Measurements from ENCODE around the gene MGAT4B.

Gene MGAT4B

DNA sequence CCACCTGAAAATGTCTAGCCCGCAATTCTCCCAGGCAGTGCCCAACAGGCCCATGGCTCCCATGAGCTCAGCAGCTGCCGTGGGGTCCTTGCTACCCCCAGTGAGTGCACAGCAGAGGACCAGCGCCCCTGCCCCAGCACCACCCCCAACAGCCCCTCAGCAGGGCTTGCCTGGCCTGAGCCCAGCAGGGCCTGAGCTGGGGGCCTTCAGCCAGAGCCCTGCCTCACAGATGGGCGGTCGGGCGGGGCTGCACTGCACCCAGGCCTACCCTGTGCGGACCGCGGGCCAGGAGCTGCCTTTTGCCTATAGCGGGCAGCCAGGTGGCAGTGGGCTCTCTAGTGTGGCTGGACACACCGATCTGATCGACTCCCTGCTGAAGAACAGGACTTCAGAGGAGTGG lies 32.2 kb downstream of the MGAT4B start:
- H3K4me3 ChIP-seq (ENCODE audit: low read length): no peak overlapping the region
- TF ChIP-seq, protein P1, sequence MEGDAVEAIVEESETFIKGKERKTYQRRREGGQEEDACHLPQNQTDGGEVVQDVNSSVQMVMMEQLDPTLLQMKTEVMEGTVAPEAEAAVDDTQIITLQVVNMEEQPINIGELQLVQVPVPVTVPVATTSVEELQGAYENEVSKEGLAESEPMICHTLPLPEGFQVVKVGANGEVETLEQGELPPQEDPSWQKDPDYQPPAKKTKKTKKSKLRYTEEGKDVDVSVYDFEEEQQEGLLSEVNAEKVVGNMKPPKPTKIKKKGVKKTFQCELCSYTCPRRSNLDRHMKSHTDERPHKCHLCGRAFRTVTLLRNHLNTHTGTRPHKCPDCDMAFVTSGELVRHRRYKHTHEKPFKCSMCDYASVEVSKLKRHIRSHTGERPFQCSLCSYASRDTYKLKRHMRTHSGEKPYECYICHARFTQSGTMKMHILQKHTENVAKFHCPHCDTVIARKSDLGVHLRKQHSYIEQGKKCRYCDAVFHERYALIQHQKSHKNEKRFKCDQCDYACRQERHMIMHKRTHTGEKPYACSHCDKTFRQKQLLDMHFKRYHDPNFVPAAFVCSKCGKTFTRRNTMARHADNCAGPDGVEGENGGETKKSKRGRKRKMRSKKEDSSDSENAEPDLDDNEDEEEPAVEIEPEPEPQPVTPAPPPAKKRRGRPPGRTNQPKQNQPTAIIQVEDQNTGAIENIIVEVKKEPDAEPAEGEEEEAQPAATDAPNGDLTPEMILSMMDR (conservative IDR thresholded peaks at IDR 0.05; ENCODE audit: low read depth, low read length): no peak

DNA sequence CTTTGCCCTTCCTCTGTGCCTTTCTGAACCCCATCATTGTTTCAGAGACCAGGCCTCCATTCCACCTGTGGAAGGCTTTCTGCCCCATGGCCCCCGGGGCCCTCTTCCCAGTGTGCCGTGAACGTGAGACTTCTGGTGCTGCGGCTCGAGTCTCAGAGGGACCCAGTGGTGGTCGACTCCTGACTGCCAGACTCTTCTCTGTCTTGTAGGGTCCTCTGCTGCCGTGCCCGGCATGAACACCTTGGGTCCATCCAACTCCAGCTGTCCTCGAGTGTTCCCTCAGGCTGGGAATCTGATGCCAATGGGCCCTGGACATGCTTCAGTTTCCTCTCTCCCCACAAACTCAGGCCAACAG lies 33.0 kb downstream of the MGAT4B start:
- no peak for DNase-seq (ENCODE audit: low read depth)
- no peak overlapping the region for H3K4me3 ChIP-seq (ENCODE audit: low read length)
- TF ChIP-seq, protein P1 (conservative IDR thresholded peaks at IDR 0.05; ENCODE audit: low read depth, low read length): no peak

More for the DNA sequence above, 32.2 kb downstream of the MGAT4B start:
- DNase-seq (ENCODE audit: low read depth): no peak

DNA sequence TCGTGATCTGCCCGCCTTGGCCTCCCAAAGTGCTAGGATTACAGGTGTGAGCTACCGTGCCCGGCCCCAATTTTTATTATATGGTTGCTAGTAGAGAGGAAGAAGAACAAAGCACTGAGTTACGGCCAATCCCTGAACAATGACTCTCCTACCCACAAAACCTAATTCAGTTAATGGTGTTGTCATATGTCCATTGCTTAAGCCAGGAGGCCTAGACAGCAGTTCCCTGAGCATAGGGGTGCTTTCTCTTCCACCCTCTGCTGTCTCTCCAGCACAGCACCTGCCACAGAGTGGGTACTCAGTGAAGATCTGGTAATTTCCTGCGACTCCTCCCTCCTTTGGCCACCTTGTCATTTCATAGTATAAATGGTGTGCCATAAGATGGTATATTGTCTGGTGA lies 34.3 kb downstream of the MGAT4B start:
- no peak for DNase-seq (ENCODE audit: low read depth)
- TF ChIP-seq, protein P1 (conservative IDR thresholded peaks at IDR 0.05; ENCODE audit: low read depth, low read length): no peak
- H3K4me3 ChIP-seq (ENCODE audit: low read length): no peak overlapping the region

DNA sequence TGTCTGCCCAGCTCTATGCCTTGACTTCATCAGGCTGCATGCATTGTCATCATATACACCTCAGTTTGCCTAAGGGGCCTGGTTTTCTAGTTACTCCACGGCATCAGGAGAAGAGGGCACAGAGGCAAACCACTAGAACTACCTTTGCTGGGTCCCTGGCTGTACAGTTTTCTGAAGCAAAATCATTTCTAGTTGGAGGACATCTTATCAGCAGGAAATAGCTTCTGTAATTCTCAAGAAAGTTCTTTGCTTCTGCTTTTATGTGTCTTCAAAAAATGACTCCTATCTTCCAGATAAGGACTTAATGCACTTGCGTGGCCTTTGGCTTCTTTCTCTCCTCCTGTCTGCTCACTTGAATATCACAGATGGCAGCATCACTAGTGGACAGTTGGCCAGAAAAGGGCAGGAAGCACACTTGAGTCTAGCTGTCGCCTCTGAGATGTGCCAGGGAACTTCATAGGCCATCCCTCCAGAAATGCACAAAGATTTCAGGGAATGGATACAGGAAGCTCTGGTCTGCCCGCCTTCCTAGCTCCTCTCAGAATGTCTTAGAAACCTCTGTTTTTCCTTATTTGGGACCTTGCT lies 35.3 kb downstream of the MGAT4B start:
- H3K4me3 ChIP-seq (ENCODE audit: low read length): no peak overlapping the region
- TF ChIP-seq, protein P1 (conservative IDR thresholded peaks at IDR 0.05; ENCODE audit: low read depth, low read length): no peak
- no peak for DNase-seq (ENCODE audit: low read depth)

DNA sequence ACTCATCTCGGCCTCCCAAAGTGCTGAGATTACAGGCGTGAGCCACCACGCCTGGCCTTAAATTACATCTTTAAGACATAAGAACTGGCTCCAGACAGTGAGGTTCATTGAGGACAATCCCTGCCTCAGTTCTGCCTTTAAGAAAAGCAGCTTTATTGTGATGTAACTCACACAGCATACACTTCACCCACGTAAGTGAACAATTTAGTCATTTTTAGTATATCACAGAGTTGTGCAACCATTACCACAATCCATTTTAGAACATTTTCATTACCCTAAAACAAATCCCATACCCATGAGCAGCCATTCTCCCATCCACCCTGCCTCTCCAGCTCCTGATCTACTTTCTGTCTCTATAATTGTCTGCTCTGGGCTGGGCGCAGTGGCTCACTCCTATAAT lies 36.9 kb downstream of the MGAT4B start:
- H3K4me3 ChIP-seq (ENCODE audit: low read length): no peak overlapping the region
- TF ChIP-seq, protein P1 (conservative IDR thresholded peaks at IDR 0.05; ENCODE audit: low read depth, low read length): no peak
- no peak for DNase-seq (ENCODE audit: low read depth)

DNA sequence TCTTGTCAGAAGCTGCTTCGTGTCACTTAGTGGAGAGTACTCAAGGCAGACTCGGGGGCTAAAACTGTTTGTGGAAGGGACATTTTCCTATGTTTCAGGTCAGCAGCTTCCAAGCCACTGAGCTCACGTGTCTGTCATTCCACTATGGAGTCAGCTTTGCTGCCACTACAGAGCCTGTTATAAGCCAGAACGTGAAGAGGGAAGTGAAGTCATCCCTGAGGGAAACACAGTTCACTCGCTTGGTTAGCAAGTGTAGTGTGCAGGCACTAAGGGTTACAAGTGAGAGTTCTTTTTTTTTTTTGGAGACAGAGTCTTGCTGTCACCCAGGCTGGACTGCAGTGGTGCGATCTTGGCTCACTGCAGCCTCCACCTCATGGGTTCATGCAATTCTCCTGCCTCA lies 37.4 kb downstream of the MGAT4B start:
- TF ChIP-seq, protein P1 (conservative IDR thresholded peaks at IDR 0.05; ENCODE audit: low read depth, low read length): no peak
- DNase-seq (ENCODE audit: low read depth): no peak
- no peak overlapping the region for H3K4me3 ChIP-seq (ENCODE audit: low read length)

DNA sequence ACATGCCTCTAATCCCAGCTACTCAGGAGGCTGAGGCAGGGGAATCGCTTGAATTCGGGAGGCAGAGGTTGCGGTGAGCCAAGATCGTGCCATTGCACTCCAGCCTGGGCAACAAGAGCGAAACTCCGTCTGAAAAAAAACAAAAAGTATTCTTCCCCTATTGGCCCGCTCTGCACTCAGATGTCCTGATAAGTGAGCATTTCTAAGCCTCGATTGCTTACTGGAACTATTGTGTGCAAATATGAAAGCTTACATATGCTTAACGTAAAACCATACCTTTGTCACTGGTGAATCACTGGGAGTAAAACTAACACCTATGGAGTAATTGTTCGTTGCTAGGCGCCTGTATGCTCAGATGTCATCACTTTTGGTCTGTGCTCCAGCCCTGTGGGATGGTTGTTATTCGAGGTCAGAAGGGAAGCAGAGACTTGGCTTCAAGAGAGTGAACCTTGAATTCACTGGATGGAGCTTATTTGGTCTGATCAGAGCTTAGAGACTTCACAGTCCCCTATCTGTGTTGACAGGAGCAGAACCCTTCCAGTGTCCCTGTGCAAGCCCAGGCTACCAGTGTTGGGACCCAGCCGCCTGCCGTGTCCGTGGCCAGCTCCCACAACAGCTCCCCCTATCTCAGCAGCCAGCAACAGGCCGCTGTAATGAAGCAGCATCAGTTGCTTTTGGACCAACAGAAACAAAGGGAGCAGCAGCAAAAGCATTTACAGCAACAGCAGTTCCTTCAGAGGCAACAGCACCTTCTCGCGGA lies 38.2 kb downstream of the MGAT4B start:
- no peak overlapping the region for H3K4me3 ChIP-seq (ENCODE audit: low read length)
- DNase-seq (ENCODE audit: low read depth): no peak
- TF ChIP-seq, protein P1 (conservative IDR thresholded peaks at IDR 0.05; ENCODE audit: low read depth, low read length): peak; percentile 24

Measured in retinal pigment epithelial cell (primary cell).